ENCODE results near the gene CHAMP1.
"Not testable (repeated sequence)": the region's sequence is repeated elsewhere in the genome, so short reads cannot be mapped to it uniquely, and the experiment has no call there.

Gene CHAMP1

GRCh38 chr13:114321256-114321655 lies 7.0 kb downstream of the CHAMP1 start:
- TF ChIP-seq POLR2A (IDR thresholded peaks at IDR 0.05; ENCODE audit: low read depth, low read length) (no peak), TAF1 (IDR thresholded peaks at IDR 0.05; ENCODE audit: borderline replicate concordance, low read depth, low read length) (no peak), POLR2AphosphoS5 (IDR thresholded peaks at IDR 0.05; ENCODE audit: low read depth, low read length) (no peak)
- FAIRE-seq (no peak), DNase-seq (ENCODE audit: insufficient read length) (no peak)

GRCh38 chr13:114323349-114323748 lies 9.0 kb downstream of the CHAMP1 start:
- FAIRE-seq (no peak), DNase-seq (ENCODE audit: insufficient read length) (no peak)
- no peak for TF ChIP-seq TAF1 (IDR thresholded peaks at IDR 0.05; ENCODE audit: borderline replicate concordance, low read depth, low read length)
- no peak for TF ChIP-seq POLR2AphosphoS5 (IDR thresholded peaks at IDR 0.05; ENCODE audit: low read depth, low read length)
- no peak for TF ChIP-seq POLR2A (IDR thresholded peaks at IDR 0.05; ENCODE audit: low read depth, low read length)

GRCh38 chr13:114324334-114324733 lies 10.0 kb downstream of the CHAMP1 start:
- no peak for FAIRE-seq

GRCh38 chr13:114325729-114326128 lies 11.4 kb downstream of the CHAMP1 start:
- DNase-seq (ENCODE audit: insufficient read length) (no peak), FAIRE-seq (no peak)
- TF ChIP-seq TAF1 (IDR thresholded peaks at IDR 0.05; ENCODE audit: borderline replicate concordance, low read depth, low read length) = no peak
- 0 out of 2 replicates have a peak, but pooled peaks have one; percentile 18 for TF ChIP-seq POLR2AphosphoS5 (IDR thresholded peaks at IDR 0.05; ENCODE audit: low read depth, low read length)
- no peak for TF ChIP-seq POLR2A (IDR thresholded peaks at IDR 0.05; ENCODE audit: low read depth, low read length)

More at GRCh38 chr13:114324334-114324733, 10.0 kb downstream of the CHAMP1 start:
- no peak for DNase-seq (ENCODE audit: insufficient read length)
- TF ChIP-seq TAF1 (IDR thresholded peaks at IDR 0.05; ENCODE audit: borderline replicate concordance, low read depth, low read length) (no peak), POLR2A (IDR thresholded peaks at IDR 0.05; ENCODE audit: low read depth, low read length) (peak; percentile 51; the same call in 1 of the 2 replicates), POLR2AphosphoS5 (IDR thresholded peaks at IDR 0.05; ENCODE audit: low read depth, low read length) (no peak)

- FAIRE-seq = no peak
- TF ChIP-seq POLR2AphosphoS5 (IDR thresholded peaks at IDR 0.05; ENCODE audit: low read depth, low read length) = no peak; the same call in 1 of the 2 replicates
- no peak for TF ChIP-seq TAF1 (IDR thresholded peaks at IDR 0.05; ENCODE audit: borderline replicate concordance, low read depth, low read length)
- no peak for TF ChIP-seq POLR2A (IDR thresholded peaks at IDR 0.05; ENCODE audit: low read depth, low read length)
- DNase-seq (ENCODE audit: insufficient read length) = no peak
Observed at GRCh38 chr13:114328034-114328433, 13.7 kb downstream of the CHAMP1 start.

GRCh38 chr13:114328595-114328994 lies 14.3 kb downstream of the CHAMP1 start:
- FAIRE-seq (no peak), DNase-seq (ENCODE audit: insufficient read length) (no peak)
- TF ChIP-seq TAF1 (IDR thresholded peaks at IDR 0.05; ENCODE audit: borderline replicate concordance, low read depth, low read length) = no peak
- no peak; the same call in 1 of the 2 replicates for TF ChIP-seq POLR2AphosphoS5 (IDR thresholded peaks at IDR 0.05; ENCODE audit: low read depth, low read length)
- TF ChIP-seq POLR2A (IDR thresholded peaks at IDR 0.05; ENCODE audit: low read depth, low read length) = no peak

GRCh38 chr13:114330086-114330485 lies 15.8 kb downstream of the CHAMP1 start:
- DNase-seq (ENCODE audit: insufficient read length) = no peak
- TF ChIP-seq TAF1 (IDR thresholded peaks at IDR 0.05; ENCODE audit: borderline replicate concordance, low read depth, low read length) (no peak), POLR2AphosphoS5 (IDR thresholded peaks at IDR 0.05; ENCODE audit: low read depth, low read length) (no peak), POLR2A (IDR thresholded peaks at IDR 0.05; ENCODE audit: low read depth, low read length) (no peak)
- no peak for FAIRE-seq

GRCh38 chr13:114333881-114334280 lies 19.6 kb downstream of the CHAMP1 start:
- not testable (repeated sequence) for DNase-seq (ENCODE audit: insufficient read length)
- peak; percentile 48 for FAIRE-seq

GRCh38 chr13:114334305-114335053 lies 20.2 kb downstream of the CHAMP1 start:
- no peak for TF ChIP-seq POLR2A (IDR thresholded peaks at IDR 0.05; ENCODE audit: low read depth, low read length)
- no peak for TF ChIP-seq POLR2AphosphoS5 (IDR thresholded peaks at IDR 0.05; ENCODE audit: low read depth, low read length)
- TF ChIP-seq TAF1 (IDR thresholded peaks at IDR 0.05; ENCODE audit: borderline replicate concordance, low read depth, low read length) = no peak
- DNase-seq (ENCODE audit: insufficient read length) = no peak
- FAIRE-seq = no peak

- not testable (repeated sequence) for FAIRE-seq; DNase-seq (ENCODE audit: insufficient read length)
Observed at GRCh38 chr13:114336457-114336856, 22.2 kb downstream of the CHAMP1 start.

- DNase-seq (ENCODE audit: insufficient read length) (no peak), FAIRE-seq (no peak)
- TF ChIP-seq POLR2AphosphoS5 (IDR thresholded peaks at IDR 0.05; ENCODE audit: low read depth, low read length) (no peak), POLR2A (IDR thresholded peaks at IDR 0.05; ENCODE audit: low read depth, low read length) (no peak), TAF1 (IDR thresholded peaks at IDR 0.05; ENCODE audit: borderline replicate concordance, low read depth, low read length) (no peak)
Observed at GRCh38 chr13:114338959-114339358, 24.7 kb downstream of the CHAMP1 start.

GRCh38 chr13:114339857-114340534 lies 25.7 kb downstream of the CHAMP1 start:
- DNase-seq (ENCODE audit: insufficient read length) (no peak), FAIRE-seq (no peak)
- TF ChIP-seq POLR2A (IDR thresholded peaks at IDR 0.05; ENCODE audit: low read depth, low read length) (no peak), POLR2AphosphoS5 (IDR thresholded peaks at IDR 0.05; ENCODE audit: low read depth, low read length) (no peak), TAF1 (IDR thresholded peaks at IDR 0.05; ENCODE audit: borderline replicate concordance, low read depth, low read length) (no peak)

All from GM12892 (cell line).